GM19035 (cell line): ENCODE data around the gene OLFM2.

Experiments used
- ATAC-seq: cut with Tn5 transposase; IDR thresholded peaks from one replicate; pipeline ENCODE4 v1.9.1; 2021; ENCODE audit not compliant: unreplicated experiment

The OLFM2 gene

DNA sequence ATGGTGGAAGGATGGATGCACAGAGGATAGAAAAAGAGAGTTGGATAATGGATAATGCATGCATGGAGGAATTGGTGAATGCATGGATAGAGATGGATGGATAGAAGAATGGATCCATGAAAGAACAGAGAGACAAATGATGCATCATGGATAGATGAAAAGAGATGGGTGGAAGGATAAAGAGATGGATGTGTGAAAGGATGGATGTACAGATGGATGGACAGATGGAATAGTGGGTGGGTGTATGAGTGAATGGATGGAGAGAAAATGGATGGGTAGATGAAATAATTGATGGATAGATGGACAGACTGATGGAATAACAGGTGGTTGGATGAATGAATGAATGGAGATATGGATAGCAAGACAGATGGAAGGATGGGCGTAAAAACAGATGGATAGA, 25.7 kb downstream of the OLFM2 start:
- ATAC-seq: no peak

- no peak for ATAC-seq
Observed at GRCh38 chr19:9909251-9909650, 27.1 kb downstream of the OLFM2 start.

DNA sequence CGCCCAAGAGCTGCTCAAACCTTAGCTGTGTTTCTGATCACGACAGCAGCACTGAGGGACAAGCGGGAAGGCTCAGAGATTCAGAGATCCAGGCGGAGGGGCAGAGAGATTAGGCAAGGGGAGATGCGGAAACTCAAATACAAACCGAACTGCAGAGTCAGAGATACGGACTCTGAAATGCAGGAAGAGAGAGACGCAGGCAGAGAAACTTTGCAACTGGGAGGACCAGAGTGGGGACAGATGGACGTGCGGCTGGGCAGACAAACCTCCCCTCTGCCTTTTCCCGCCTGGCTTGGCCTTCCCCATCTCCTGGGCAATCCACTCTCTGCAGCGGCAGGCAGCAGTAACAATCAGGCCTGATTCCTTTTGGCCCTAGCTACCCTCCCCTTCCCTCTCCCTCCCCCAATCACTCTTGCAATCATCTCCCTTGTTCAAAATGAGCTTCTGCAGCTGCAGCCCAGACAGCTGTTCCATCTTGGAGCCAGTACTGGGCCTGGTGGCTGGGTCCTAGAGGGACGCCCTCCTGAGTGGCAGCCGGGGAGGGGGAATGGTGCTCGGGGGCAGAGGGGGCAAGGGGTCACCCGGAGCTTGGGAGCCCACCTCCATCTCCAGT, 29.7 kb downstream of the OLFM2 start:
- ATAC-seq: no peak

GRCh38 chr19:9903336-9903735, 33.0 kb downstream of the OLFM2 start:
- ATAC-seq: no peak

GRCh38 chr19:9901642-9902041, 34.7 kb downstream of the OLFM2 start:
- no peak for ATAC-seq

GRCh38 chr19:9901020-9901419, 35.3 kb downstream of the OLFM2 start:
- ATAC-seq: no peak

GRCh38 chr19:9891609-9892373, 44.5 kb downstream of the OLFM2 start:
- ATAC-seq: no peak

GRCh38 chr19:9885077-9885552, 51.2 kb downstream of the OLFM2 start:
- ATAC-seq: no peak

GRCh38 chr19:9883764-9884163, 52.6 kb downstream of the OLFM2 start:
- ATAC-seq: no peak

GRCh38 chr19:9883231-9883758, 53.0 kb downstream of the OLFM2 start:
- no peak for ATAC-seq

GRCh38 chr19:9881720-9882119, 54.6 kb downstream of the OLFM2 start:
- no peak for ATAC-seq

DNA sequence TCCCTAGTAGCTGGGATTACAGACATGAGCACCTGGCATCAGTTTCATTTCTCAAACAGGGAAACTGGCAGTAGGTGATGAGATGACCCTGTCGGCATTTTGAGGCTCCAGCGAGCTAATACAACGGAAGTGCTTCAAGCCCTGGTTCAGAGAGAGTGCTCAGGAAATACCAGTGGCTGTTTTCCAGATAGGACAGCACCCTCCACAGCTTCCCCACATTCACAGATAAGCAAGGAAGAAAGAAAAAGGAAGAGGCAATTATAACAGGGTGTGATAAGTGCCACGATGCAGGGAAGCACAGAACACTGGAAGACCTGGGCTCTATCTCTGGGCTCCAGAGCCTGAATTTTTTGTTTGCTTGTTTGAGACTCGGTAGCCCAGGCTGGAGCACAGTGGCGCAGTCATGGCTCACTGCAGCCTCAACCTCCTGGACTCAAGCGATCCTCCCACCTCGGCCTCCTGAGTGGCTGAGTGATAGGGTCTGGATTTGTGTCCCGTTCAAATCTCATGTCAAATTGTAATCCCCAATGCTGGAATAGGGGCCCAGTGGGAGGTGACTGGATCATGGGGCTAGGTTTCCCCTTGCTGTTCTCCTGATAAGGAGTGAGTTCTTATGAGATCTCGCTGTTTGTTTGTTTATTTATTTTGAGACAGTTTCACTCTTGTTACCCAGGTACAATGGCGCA, 57.7 kb downstream of the OLFM2 start:
- no peak for ATAC-seq

DNA sequence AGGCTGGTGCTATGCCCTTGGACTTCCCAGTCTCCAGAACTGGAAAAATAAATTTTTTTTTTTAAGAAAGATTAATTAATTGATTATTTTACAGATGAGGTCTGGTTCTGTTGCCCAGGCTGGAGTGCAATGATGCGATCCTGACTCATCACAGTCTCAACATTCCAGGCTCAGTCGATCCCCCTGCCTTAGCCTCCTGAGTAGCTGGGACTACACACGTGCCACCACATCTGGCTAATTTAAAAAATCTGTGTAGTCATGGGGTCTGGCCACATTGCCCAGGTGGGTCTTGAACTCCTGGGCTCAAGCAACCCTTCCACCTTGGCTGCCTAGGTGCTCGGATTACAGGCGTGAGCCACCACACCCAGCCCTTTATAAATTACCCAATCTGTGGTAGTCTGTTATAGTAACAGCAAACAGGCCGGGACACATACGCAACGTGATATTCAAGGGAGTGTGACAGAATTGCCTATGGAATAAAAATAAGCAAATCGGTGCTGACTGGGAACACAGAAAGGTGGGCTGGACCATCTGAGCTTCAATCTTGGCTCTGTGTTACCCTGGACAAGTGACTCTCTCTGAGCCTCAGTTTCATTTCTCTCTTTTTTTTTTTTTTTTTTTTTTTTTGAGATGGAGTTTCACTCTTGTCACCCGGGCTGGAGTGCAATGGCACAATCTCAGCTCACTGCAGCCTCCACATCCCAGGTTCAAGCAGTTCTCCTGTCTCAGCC, 58.4 kb downstream of the OLFM2 start:
- ATAC-seq: no peak

DNA sequence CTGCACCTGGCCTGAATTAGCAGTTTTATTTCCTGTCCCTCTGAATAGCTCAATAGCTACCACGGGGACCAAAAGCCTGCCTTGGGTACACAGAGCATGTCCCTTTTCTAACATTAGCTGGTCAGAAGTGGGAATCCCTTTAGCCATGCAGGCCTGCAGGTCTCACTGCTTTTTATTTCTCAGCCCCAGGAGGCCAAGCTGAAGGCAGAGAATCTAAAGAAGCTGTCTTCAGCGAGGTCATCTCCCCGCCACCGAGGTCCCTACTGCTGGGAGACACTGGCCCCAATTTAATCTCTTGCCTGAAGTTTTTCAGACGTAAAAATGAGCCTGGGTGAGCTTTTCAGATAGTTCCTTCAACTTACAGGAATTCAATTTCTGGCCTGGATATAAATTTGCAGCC, 60.5 kb downstream of the OLFM2 start:
- no peak for ATAC-seq

- no peak for ATAC-seq
Observed at GRCh38 chr19:9875031-9875627, 61.2 kb downstream of the OLFM2 start.

- ATAC-seq: no peak
Observed at GRCh38 chr19:9872618-9873242, 63.6 kb downstream of the OLFM2 start.

DNA sequence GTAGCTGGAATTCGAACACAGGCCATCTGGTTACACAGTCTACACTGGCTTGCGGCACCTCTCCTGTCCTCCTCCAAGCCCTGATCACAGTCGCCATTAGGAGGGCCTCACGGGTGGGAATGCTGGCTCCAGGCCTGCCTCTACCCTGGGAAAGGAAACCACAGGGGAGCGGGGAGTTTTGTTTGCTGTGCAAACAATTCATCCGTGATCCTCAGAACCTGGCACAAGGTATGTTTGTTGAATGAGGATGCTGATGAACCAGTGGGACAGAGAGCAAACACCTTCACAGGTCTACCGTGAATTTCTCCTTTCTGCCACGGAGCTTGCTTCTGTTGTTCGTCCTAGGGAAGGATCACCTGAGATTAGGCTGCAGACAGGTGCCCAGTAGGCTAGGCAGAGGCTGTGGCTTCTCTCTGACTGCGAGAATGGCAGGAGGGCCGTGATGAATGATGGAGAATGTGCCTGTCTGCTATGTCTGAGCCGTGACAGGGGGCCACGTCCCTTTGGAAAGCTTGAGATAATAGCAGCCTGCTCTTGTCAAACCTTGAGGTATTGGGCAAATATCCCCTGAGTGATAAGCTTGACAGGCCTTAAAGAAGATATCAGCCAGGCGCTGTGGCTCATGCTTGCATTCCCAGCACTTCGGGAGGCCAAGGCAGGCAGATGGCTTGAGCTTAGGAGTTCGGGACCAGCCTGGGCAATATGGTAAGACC, 64.5 kb downstream of the OLFM2 start:
- ATAC-seq: no peak

DNA sequence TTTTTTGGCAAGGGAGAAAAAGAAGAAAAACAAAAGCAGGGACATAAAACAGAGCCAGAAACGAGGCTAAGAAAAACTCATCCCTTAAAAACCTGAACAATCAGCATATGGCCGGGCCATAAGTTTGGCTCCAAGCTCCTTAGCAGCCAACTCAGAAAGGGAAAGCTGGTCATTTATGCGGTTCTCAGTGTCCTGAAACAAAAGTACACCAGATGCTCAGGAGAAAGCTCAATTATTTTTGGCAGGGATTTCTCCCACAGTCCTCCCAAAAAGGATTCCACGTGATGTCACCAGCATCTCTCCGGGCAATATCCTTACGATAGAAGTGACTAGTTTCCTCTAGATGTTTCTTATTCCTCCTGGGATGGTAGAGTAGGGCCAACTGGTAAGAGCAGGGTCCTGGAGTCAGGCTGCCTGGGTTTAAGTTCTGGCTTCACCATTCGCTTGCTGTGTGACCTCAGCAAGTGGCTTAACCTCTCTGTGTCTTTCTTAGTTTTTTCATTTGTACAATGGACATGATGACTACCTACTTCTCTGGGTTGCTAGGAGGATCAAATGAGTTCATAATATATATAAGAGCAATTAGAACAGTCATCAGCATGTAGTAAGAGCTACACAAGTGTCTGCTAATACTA, 67.2 kb downstream of the OLFM2 start:
- no peak for ATAC-seq
